K562 treated with DMSO at 1 percent for 4 hours (cell line): ENCODE data around the gene CCL21. TPM values are rescaled to one million over a fixed set of nuclear protein-coding genes. Genes with fewer than 3 reads are reported as not detected.

Experiments used
- total RNA-seq: library from RNA; unstranded; fragments of 300-600 nt; gene quantifications from 2 replicates; pipeline ENCODE4 v1.2.3, GENCODE V29; 2022; ENCODE audit not compliant: insufficient read depth

Gene CCL21, protein sequence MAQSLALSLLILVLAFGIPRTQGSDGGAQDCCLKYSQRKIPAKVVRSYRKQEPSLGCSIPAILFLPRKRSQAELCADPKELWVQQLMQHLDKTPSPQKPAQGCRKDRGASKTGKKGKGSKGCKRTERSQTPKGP
- total RNA-seq, result not detected in 2 replicates

DNA sequence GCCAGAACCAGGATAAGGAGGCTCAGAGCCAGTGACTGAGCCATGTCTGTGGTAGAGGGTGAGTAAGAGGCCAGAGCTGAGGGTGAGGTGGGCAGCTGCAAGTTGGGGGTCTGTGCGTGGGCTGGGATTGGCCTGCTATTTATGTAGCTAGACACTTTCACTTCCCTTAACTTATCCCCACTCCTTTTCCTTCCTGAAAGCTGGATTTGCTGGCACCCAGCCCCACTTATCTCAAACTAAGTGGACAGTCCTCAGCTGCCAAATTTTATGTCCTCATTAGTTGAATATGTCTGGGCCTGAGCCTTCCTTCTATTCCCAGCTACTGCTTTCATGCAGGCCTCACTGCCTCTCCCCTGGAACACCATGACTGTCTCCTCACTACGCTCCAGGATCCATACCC, at the start of gene CCL21:
TSS of gene CCL21 (minus strand) at position 114 of the 400 bp plus-strand sequence. CDS start at position 44, 70 bp downstream.

DNA sequence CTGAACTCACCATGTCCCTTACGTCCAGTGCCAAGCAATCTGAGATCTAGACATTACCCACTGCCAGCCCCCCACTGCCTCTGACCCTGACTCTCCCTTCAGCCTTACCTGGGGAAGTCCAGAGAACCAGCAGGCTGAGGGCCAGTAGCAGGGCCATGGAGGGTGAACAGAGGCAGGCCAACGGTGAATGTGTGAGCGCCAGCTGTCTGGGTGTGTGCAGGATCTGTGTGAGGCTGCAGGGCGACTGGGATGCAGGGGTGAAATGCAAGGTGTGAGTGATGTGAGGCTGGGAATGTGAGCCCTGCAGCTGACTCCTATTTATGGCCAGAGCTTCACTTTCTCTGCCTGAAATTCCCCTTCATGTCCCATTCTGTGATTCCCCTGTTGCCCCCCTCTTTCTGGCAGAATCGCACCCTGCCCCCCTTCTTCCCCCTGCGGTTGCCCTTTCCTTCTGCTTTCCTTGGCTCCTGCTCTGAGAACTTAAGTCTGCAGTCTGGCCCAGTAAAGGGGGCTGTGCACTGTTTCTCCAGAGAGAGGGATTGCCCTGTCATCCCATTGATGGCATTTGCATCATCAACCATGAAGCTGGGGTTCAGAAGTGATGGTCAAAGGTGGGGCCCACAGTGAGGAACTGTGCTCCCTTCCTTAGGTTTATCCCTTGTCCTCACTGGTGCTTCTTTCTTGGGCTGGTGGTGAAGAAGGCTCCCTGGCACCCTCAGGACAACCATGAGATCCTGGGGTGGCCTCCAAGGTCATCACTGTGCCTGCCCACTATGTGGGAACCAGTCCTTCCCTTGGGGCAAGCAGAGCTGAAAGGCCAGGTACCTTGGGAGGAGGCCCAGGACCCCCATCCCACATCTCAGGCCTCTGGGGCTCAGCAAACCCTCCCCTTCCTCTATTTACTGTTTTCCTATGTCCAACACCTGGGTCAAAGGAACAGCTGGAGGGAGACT, 18.7 kb downstream of the CCL21 start, which contains the start of gene CCL19:
TSS of gene CCL19 (minus strand) at position 294 of the 953 bp plus-strand sequence. CDS start at position 157, 137 bp downstream.

DNA sequence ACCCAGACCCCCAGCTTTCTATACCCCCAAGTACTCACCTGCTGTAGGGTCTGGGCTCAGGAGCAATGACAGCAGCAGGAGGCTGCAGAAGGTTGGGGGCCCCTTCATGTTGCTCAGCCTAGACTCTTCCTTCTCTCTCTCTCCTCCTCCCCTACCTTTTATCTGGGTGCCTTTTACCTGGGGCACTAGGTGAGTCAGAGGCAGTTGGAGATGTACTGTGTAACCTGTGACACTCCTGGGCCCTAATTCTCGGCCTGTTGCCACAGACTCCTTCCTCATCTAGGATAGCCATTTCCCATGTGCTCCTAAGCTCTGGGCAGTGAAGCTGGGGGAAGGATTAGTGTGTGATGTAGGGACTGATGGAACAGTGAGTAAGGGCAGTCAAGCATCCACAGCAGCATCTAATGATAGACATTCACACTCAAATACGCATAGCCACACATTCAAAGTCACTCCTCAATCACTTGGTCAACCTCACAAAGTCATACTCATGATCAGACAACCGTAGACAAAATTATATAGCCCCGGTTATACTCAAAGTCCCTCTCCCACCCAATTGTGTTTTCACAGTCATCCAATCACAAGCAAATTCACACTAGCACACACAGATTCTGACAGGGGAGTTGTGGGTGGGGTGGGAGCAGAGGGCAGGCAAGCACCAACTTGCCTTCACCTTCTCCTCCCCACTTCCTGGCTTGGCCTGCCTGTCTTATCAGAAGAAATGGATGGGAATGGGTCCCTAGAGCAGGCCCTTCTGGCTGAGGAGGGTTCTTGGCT, 47.2 kb downstream of the CCL21 start, which contains the start of gene CCL27:
TSS of gene CCL27 (minus strand) at position 132 of the 777 bp plus-strand sequence. CDS start at position 108, 24 bp downstream.

Other genes with a start within 250 kb of the CCL21 start
- not detected in 2 replicates for gene ENHO, start 187.1 kb downstream of the CCL21 start, total RNA-seq
- not detected in 2 replicates for gene CNTFR, start 120.4 kb downstream of the CCL21 start, total RNA-seq
- gene RPP25L, start 98.0 kb downstream of the CCL21 start, total RNA-seq, result 28.1 and 32.3 TPM in 2 replicates
- gene DCTN3, start 89.6 kb downstream of the CCL21 start, total RNA-seq, result 82.4 and 87.5 TPM in 2 replicates
- gene ARID3C, start 81.1 kb downstream of the CCL21 start, total RNA-seq, result 0.50 TPM in 1 of 2 replicates, not detected in the other
- 39.5 and 48.9 TPM in 2 replicates for gene SIGMAR1, start 72.3 kb downstream of the CCL21 start, total RNA-seq
- gene GALT, start 63.5 kb downstream of the CCL21 start, total RNA-seq, result 13.8 and 16.8 TPM in 2 replicates
- gene IL11RA, start 58.0 kb downstream of the CCL21 start, total RNA-seq, result 6.5 and 6.8 TPM in 2 replicates
- gene CCL27, start 47.5 kb downstream of the CCL21 start, total RNA-seq, result 2.2 TPM in 1 of 2 replicates, not detected in the other
- not detected in 2 replicates for gene CCL19, start 18.9 kb downstream of the CCL21 start, total RNA-seq
- gene PHF24, start 248.1 kb upstream of the CCL21 start, total RNA-seq, result 0.82 TPM in 1 of 2 replicates, not detected in the other